Measurements from ENCODE around the gene ANKS3.

GRCh38 chr16:4706871-4707270 lies 27.2 kb downstream of the ANKS3 start:
- TF ChIP-seq MAX (IDR thresholded peaks at IDR 0.05) (no peak), POLR2A (IDR thresholded peaks at IDR 0.05; ENCODE audit: control extremely low read depth in 1 of 2, low read depth in 2 of 2, low read length in 2 of 2) (no peak), ZNF274 (IDR thresholded peaks at IDR 0.05; ENCODE audit: borderline replicate concordance, extremely low read depth, low read length) (no peak), CTCF (IDR thresholded peaks at IDR 0.05; ENCODE audit: control extremely low read depth in 1 of 3, insufficient read depth in 1 of 3, low read depth in 1 of 3, low read length in 3 of 3) (no peak), SP2 (IDR thresholded peaks at IDR 0.05; ENCODE audit: low read length) (no peak), SRF (IDR thresholded peaks at IDR 0.05; ENCODE audit: low read depth, low read length) (no peak), BRCA1 (IDR thresholded peaks at IDR 0.05; ENCODE audit: low read depth, low read length) (no peak), EZH2 (IDR thresholded peaks at IDR 0.05; ENCODE audit: low read depth, low read length, severe bottlenecking) (no peak), JUN (IDR thresholded peaks at IDR 0.05; ENCODE audit: low read depth, low read length) (no peak)

Data from H1 (cell line).